Karpas-422 (cell line): Measurements from ENCODE around the gene PRDM16. TPM values are rescaled to one million over a fixed set of nuclear protein-coding genes. Genes with fewer than 3 reads are reported as not detected.

Source experiments
- DNase-seq: peaks from one replicate; pipeline ENCODE4 v3.0.0-alpha.2; 2015
- H2AFZ ChIP-seq: fragments of 200-600 bp; sonication (generic); 2 replicates; pipeline ENCODE4 v1.6.1; 2014; ENCODE audit warnings: antibody characterized with exemption, low read length, mixed read lengths
- H3K27ac ChIP-seq: fragments of 200-600 bp; sonication (generic); 2 replicates; pipeline ENCODE4 v1.5.1; 2014; ENCODE audit warnings: mild to moderate bottlenecking, low read length, moderate library complexity
- H3K27me3 ChIP-seq: fragments of 200-600 bp; sonication (generic); 2 replicates; pipeline ENCODE4 v1.6.1; 2014; ENCODE audit warnings: low read length, mixed read lengths
- H3K36me3 ChIP-seq: fragments of 200-600 bp; sonication (generic); 2 replicates; pipeline ENCODE4 v1.6.1; 2014; ENCODE audit warnings: low read length, mixed read lengths; ENCODE audit not compliant: insufficient read depth
- H3K4me1 ChIP-seq: fragments of 200-600 bp; sonication (generic); 2 replicates; pipeline ENCODE4 v1.6.1; 2014; ENCODE audit warnings: mild to moderate bottlenecking, low read length, mixed read lengths
- H3K4me2 ChIP-seq: fragments of 200-600 bp; sonication (generic); 2 replicates; pipeline ENCODE4 v1.6.1; 2014; ENCODE audit warnings: low read length, low read depth, mild to moderate bottlenecking; ENCODE audit not compliant: poor library complexity, severe bottlenecking
- H3K4me3 ChIP-seq: fragments of 200-600 bp; sonication (generic); 2 replicates; pipeline ENCODE4 v1.5.1; 2014; ENCODE audit warnings: mild to moderate bottlenecking, antibody characterized with exemption, low read length, mixed read lengths
- H3K79me2 ChIP-seq: fragments of 200-600 bp; sonication (generic); 2 replicates; pipeline ENCODE4 v1.6.1; 2014; ENCODE audit warnings: mild to moderate bottlenecking, low read length, mixed read lengths
- H3K9ac ChIP-seq: fragments of 200-600 bp; sonication (generic); 2 replicates; pipeline ENCODE4 v1.6.0; 2014; ENCODE audit warnings: low read length
- H3K9me2 ChIP-seq: fragments of 200-600 bp; sonication (generic), shearing (Covaris generic); replicated peaks from 2 replicates; pipeline ENCODE4 v1.6.0; 2014; ENCODE audit warnings: mild to moderate bottlenecking, low read length, moderate library complexity; ENCODE audit not compliant: insufficient read depth
- H3K9me3 ChIP-seq: fragments of 300-700, 200-600 bp; sonication (generic); 2 replicates; pipeline ENCODE4 v1.6.1; 2014; ENCODE audit warnings: low read length, mixed read lengths
- H4K20me1 ChIP-seq: fragments of 200-600 bp; sonication (generic); 2 replicates; pipeline ENCODE4 v1.6.1; 2014; ENCODE audit warnings: mild to moderate bottlenecking, antibody characterized with exemption, low read length, low read depth; ENCODE audit not compliant: insufficient read depth
- total RNA-seq: library from RNA; depleted of rRNA; stranded (reverse); fragments of >200 nt; shearing (Covaris generic); gene quantifications from 2 replicates; pipeline ENCODE4 v1.2.3, GENCODE V29; 2014; ENCODE audit warnings: low replicate concordance

The PRDM16 gene
- total RNA-seq, 1 experiment from 2014 or later = not detected

- Histone ChIP-seq H3K4me2 (no peak overlapping the region), H3K36me3 (no peaks in the 10 kb centered on the region), H4K20me1 (no peaks in the 10 kb centered on the region), H3K79me2 (no peaks in the 10 kb centered on the region), H3K9me2 (no peaks in the 10 kb centered on the region), H3K9me3 (no peaks in the 10 kb centered on the region), H3K4me3 (no peak overlapping the region), H2AFZ (no peak overlapping the region), H3K27ac (no peak overlapping the region), H3K27me3 (no peaks in the 10 kb centered on the region), H3K4me1 (no peaks in the 10 kb centered on the region), H3K9ac (no peak overlapping the region)
- no peak for DNase-seq
Measured at GRCh38 chr1:3370856-3371703, 302.1 kb downstream of the PRDM16 start.

GRCh38 chr1:3372317-3372716, 303.3 kb downstream of the PRDM16 start:
- Histone ChIP-seq H3K27ac (no peak overlapping the region), H3K9me2 (no peaks in the 10 kb centered on the region), H2AFZ (no peak overlapping the region), H3K27me3 (no peaks in the 10 kb centered on the region), H3K4me1 (no peaks in the 10 kb centered on the region), H3K9ac (no peak overlapping the region), H4K20me1 (no peaks in the 10 kb centered on the region), H3K9me3 (no peaks in the 10 kb centered on the region), H3K79me2 (no peaks in the 10 kb centered on the region), H3K4me3 (no peak overlapping the region), H3K4me2 (no peak overlapping the region), H3K36me3 (no peaks in the 10 kb centered on the region)
- DNase-seq = no peak

DNA sequence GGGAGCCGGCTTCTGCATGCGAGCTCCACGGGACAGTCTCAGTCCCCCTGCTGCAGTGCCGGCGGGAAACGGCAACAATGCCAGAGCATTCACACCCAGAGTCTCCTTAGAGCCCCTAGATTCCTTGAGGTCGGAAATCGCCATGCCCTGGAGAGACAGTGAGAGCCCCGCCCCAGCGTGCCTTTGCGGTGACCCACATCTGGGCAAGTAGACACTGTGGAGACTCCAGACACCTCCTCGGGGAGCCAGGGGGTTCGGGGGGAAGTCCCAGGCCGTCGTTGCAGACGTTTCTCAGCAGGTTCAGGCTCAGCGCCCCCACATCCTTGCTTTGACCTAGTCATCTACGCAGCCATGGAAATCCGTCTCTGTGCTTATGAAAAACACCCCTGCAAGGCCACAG, 304.2 kb downstream of the PRDM16 start:
- no peaks in the 10 kb centered on the region for H3K9me2 ChIP-seq
- no peaks in the 10 kb centered on the region for H3K79me2 ChIP-seq
- no peak overlapping the region for H2AFZ ChIP-seq

DNA sequence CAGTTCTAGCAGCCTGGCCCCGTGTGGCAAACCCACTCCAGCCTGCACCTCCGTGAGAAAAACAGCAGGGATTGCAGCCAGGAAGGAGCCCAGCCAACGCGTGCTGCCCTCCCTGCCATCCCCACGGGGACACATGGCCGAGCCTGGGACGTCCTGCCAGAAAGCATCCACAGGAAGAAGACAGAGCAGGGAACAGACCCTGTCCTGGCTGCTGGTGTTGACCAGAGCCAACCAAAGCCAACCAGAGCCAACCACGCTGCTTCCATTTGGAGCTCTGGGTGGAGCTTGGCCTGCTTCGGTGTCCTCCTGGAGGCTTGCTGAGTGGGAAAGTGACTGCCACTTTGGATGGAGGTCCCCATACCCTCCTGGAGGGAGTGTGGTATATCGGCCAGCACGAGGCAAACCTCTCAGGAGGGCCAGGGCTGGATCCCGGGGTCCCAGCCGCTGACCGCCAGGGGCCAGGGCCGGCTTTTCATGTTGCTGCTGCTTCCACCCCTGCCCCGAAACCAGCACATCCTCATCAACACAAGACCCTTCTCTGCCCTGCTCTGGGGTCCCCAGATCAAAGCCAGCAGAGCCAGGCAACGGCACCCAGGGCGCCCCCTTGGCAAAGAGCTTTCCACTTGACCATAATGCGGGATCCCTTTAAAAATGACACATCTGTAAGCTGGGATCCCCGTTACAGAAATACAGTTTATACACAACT, 304.9 kb downstream of the PRDM16 start:
- H3K79me2 ChIP-seq = no peaks in the 10 kb centered on the region
- no peaks in the 10 kb centered on the region for H3K36me3 ChIP-seq
- H3K9ac ChIP-seq = no peak overlapping the region
- H2AFZ ChIP-seq = no peak overlapping the region
- H3K9me3 ChIP-seq = no peaks in the 10 kb centered on the region
- no peaks in the 10 kb centered on the region for H4K20me1 ChIP-seq
- DNase-seq = no peak
- no peak overlapping the region for H3K4me2 ChIP-seq
- no peaks in the 10 kb centered on the region for H3K4me1 ChIP-seq
- H3K4me3 ChIP-seq = no peak overlapping the region
- H3K27me3 ChIP-seq = no peaks in the 10 kb centered on the region
- no peaks in the 10 kb centered on the region for H3K9me2 ChIP-seq
- no peak overlapping the region for H3K27ac ChIP-seq

More for the DNA sequence above, 304.2 kb downstream of the PRDM16 start:
- Histone ChIP-seq H3K9ac (no peak overlapping the region), H3K4me2 (no peak overlapping the region), H3K27me3 (no peaks in the 10 kb centered on the region), H4K20me1 (no peaks in the 10 kb centered on the region), H3K36me3 (no peaks in the 10 kb centered on the region), H3K4me1 (no peaks in the 10 kb centered on the region), H3K27ac (no peak overlapping the region), H3K9me3 (no peaks in the 10 kb centered on the region), H3K4me3 (no peak overlapping the region)
- no peak for DNase-seq

- H2AFZ ChIP-seq = no peak overlapping the region
- H3K4me2 ChIP-seq = no peak overlapping the region
- no peaks in the 10 kb centered on the region for H3K36me3 ChIP-seq
- H3K9ac ChIP-seq = no peak overlapping the region
- no peaks in the 10 kb centered on the region for H3K9me3 ChIP-seq
- H3K4me3 ChIP-seq = no peak overlapping the region
- no peaks in the 10 kb centered on the region for H3K79me2 ChIP-seq
- no peaks in the 10 kb centered on the region for H4K20me1 ChIP-seq
- no peaks in the 10 kb centered on the region for H3K27me3 ChIP-seq
- no peak for DNase-seq
- no peaks in the 10 kb centered on the region for H3K4me1 ChIP-seq
- no peaks in the 10 kb centered on the region for H3K9me2 ChIP-seq
- H3K27ac ChIP-seq = no peak overlapping the region
Measured at GRCh38 chr1:3375245-3375644, 306.2 kb downstream of the PRDM16 start.

DNA sequence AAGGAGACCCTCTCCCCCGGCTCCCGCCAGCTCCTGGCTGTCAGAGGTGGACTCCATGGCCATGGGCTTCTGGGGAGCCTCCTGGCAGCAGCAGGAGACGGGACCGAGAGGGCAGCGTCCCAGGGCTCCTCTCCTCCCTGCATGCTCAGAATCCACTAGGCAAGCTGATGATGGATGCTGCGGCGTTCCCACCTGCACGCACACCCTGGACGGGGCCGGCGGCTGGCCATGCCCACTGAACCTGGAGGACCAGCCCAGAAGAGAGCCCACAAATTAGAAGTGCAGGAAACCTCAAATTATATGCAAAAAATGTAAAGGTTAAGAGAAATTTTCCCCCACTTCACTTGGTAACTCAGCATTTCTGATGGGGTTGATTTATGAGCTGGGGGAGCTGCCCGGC, 308.2 kb downstream of the PRDM16 start:
- Histone ChIP-seq H3K9me3 (no peaks in the 10 kb centered on the region), H3K79me2 (no peaks in the 10 kb centered on the region), H3K9me2 (no peaks in the 10 kb centered on the region), H3K4me2 (no peak overlapping the region), H3K36me3 (no peaks in the 10 kb centered on the region), H3K9ac (no peak overlapping the region), H3K4me3 (no peak overlapping the region), H4K20me1 (no peaks in the 10 kb centered on the region), H3K27ac (no peak overlapping the region), H2AFZ (no peak overlapping the region), H3K27me3 (no peaks in the 10 kb centered on the region), H3K4me1 (no peaks in the 10 kb centered on the region)
- no peak for DNase-seq

- H3K4me2 ChIP-seq = no peak overlapping the region
- H3K36me3 ChIP-seq = no peaks in the 10 kb centered on the region
- H3K27me3 ChIP-seq = no peaks in the 10 kb centered on the region
- no peak overlapping the region for H3K9ac ChIP-seq
- DNase-seq = no peak
- H3K9me3 ChIP-seq = no peaks in the 10 kb centered on the region
- no peak overlapping the region for H3K4me3 ChIP-seq
- no peaks in the 10 kb centered on the region for H3K79me2 ChIP-seq
- no peaks in the 10 kb centered on the region for H3K4me1 ChIP-seq
- H4K20me1 ChIP-seq = no peaks in the 10 kb centered on the region
- H2AFZ ChIP-seq = no peak overlapping the region
- no peaks in the 10 kb centered on the region for H3K9me2 ChIP-seq
- no peak overlapping the region for H3K27ac ChIP-seq
Measured at GRCh38 chr1:3377604-3378279, 308.7 kb downstream of the PRDM16 start.
